PC-9 (cell line): ENCODE measurements around the gene CAPS2.

ENCODE experiments used
- EZH2 ChIP-seq: fragments of 200-600 bp; sonication (generic); IDR thresholded peaks from 2 replicates; pipeline ENCODE4 v1.8.0; 2017; ENCODE audit warnings: antibody characterized with exemption, low read depth
- TF ChIP-seq, protein P1 (sequence below): fragments of 200-600 bp; sonication (generic); conservative IDR thresholded peaks from 2 replicates; pipeline ENCODE4 v1.6.1; 2017; ENCODE audit warnings: mixed run types, antibody characterized with exemption, mild to moderate bottlenecking, moderate library complexity

- no peak for TF ChIP-seq EZH2
- TF ChIP-seq, protein P1, sequence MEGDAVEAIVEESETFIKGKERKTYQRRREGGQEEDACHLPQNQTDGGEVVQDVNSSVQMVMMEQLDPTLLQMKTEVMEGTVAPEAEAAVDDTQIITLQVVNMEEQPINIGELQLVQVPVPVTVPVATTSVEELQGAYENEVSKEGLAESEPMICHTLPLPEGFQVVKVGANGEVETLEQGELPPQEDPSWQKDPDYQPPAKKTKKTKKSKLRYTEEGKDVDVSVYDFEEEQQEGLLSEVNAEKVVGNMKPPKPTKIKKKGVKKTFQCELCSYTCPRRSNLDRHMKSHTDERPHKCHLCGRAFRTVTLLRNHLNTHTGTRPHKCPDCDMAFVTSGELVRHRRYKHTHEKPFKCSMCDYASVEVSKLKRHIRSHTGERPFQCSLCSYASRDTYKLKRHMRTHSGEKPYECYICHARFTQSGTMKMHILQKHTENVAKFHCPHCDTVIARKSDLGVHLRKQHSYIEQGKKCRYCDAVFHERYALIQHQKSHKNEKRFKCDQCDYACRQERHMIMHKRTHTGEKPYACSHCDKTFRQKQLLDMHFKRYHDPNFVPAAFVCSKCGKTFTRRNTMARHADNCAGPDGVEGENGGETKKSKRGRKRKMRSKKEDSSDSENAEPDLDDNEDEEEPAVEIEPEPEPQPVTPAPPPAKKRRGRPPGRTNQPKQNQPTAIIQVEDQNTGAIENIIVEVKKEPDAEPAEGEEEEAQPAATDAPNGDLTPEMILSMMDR = no peak
Observed at GRCh38 chr12:75322464-75322863, 7.7 kb downstream of the CAPS2 start.
